Activated CD8-positive, alpha-beta T cell treated with anti-CD3 and anti-CD28 coated beads for 36 hours (primary cell): ENCODE data around the gene ATG9B. TPM values are rescaled to one million over a fixed set of nuclear protein-coding genes. Genes with fewer than 3 reads are reported as not detected.

Experiments used
- ATAC-seq: fragments of 200-7000 bp; cut with Tn5 transposase; one replicate; pipeline ENCODE4 v1.10.0; 2021; ENCODE audit warnings: mild to moderate bottlenecking, moderate library complexity
- CTCF ChIA-PET: fragments of 350-600 bp; sonication (Branson Sonifier 250); formaldehyde crosslinking; loops from one replicate; lab custom pipeline; 2021; ENCODE audit warnings: antibody characterized with exemption; lab: Charles Lee
- POLR2A ChIA-PET: fragments of 350-600 bp; sonication (Branson Sonifier 250); formaldehyde crosslinking; loops from one replicate; lab custom pipeline; 2021; ENCODE audit warnings: antibody characterized with exemption; lab: Charles Lee
- DNase-seq: peaks from one replicate; pipeline ENCODE4 v3.0.0-alpha.2; 2020
- H3K27ac Mint-ChIP-seq: one replicate; pipeline ENCODE4 v1.8.0; 2021; ENCODE audit warnings: mild to moderate bottlenecking, mixed read lengths
- H3K27me3 Mint-ChIP-seq: one replicate; pipeline ENCODE4 v1.8.0; 2021; ENCODE audit warnings: mixed read lengths
- H3K36me3 Mint-ChIP-seq: one replicate; pipeline ENCODE4 v1.8.0; 2021; ENCODE audit warnings: low read depth, mixed read lengths
- H3K4me1 Mint-ChIP-seq: one replicate; pipeline ENCODE4 v1.8.0; 2021; ENCODE audit warnings: low read depth, mixed read lengths
- H3K4me3 Mint-ChIP-seq: one replicate; pipeline ENCODE4 v1.8.0; 2021; ENCODE audit warnings: mild to moderate bottlenecking, moderate library complexity, mixed read lengths
- H3K9me3 Mint-ChIP-seq: one replicate; pipeline ENCODE4 v1.8.0; 2021; ENCODE audit warnings: mixed read lengths
- CTCF ChIP-seq: fragments of 200-600 bp; IDR thresholded peaks from one replicate; pipeline ENCODE4 v1.8.0; 2022; ENCODE audit warnings: antibody characterized with exemption, mild to moderate bottlenecking
- intact Hi-C: fragments of 100-400 bp; cut with micrococcal nuclease; formaldehyde crosslinking; loops from one replicate; pipeline ENCODE4 v1.10.0; 2022
- total RNA-seq, 2 experiments: library from RNA; stranded (reverse); gene quantifications; one replicate each; pipeline ENCODE4 v1.2.3, GENCODE V29; 2021

Gene ATG9B
- total RNA-seq, 2 experiments from 2014 or later = 12.6 to 14.0 TPM

DNA sequence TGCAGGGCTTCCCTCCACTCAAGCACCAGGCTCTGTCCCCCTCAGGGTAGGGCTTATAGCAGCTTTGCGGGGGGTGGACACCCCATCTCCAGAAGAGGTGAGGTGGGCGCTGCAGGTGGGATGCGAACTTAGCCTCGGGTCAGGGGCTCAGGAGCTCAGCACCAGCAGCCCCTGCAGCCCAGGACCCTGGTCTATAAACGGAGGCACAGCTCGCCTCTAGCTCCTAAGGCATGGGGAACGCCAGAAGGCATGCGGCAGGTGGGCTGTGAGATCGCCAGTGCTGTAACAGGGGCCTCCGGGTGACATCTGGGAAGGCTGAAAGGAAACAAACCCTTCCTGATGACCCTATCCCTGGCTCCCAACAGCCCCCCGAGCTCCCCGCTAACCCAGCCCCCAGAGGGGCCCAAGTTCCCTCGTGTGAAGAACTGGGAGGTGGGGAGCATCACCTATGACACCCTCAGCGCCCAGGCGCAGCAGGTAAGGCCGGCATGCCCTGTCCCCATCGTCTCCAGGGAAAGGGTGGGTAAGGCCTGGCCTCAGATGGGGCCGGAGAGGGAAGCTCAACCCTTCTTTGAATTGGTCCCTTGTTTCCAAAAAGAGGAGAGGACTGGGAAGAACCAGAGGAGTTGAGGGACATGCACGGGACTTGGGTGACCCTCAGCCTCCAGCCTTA lies 29.3 kb downstream of the ATG9B start:
- POLR2A ChIA-PET = interaction anchor here (0.7 to 2.2 kb wide), 7 partner anchors 9 to 32 kb away, joined by 3 to 7 read pairs (median 4); no protein-coding TSS in a partner anchor
- no peak for DNase-seq
- Mint-ChIP-seq H3K9me3 (peaks cover 14% of the 10 kb centered on the region), H3K36me3 (no peaks in the 10 kb centered on the region), H3K27ac (no peak overlapping the region), H3K4me1 (peaks cover 35% of the 10 kb centered on the region), H3K4me3 (peak overlapping the region; percentile 15), H3K27me3 (no peaks in the 10 kb centered on the region)
- CTCF ChIA-PET = interaction anchor here (1.0 to 5.3 kb wide), 12 partner anchors 10 to 118 kb away, joined by 3 to 31 read pairs (median 7); no protein-coding TSS in a partner anchor
- TF ChIP-seq CTCF = no peak
- ATAC-seq = no peak
- intact Hi-C loops = no loop called here

DNA sequence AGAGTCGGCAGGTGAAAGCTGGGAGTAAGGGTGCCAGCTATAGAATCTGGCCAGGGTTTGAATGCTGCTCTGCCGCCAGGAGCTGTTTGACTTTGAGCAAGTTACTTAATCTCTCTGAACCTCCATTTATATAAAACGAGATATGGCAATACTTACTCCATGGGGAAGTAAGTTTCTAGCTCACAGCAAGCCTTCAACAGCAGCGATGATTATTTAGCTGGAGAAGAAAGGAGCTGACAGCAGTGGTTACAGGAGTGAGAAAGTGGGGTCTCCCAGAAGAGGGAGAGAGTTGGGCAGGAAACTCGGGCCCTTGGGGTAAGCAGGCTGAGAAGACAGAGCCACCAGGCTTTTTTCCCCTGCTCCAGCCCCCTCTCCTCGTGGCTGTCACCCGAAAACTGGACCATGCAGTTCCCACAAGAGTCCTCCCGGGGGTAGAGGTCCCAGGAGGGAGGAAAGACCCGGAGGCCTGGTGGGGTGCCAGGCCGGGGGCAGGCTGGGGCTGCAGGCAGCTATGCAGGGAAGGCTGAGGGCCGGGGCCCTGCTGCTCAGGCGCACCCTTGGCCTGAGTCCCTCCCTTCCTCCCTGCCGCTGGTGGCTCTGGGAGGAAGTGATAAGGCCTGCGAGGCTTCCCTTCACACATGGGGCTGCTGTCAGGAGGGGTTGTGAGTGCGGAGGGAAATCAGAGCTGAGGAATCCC lies 30.0 kb downstream of the ATG9B start:
- no peak overlapping the region for H3K27ac Mint-ChIP-seq
- TF ChIP-seq CTCF = no peak
- no peaks in the 10 kb centered on the region for H3K36me3 Mint-ChIP-seq
- peaks cover 16% of the 10 kb centered on the region for H3K9me3 Mint-ChIP-seq
- DNase-seq (no peak), ATAC-seq (peak; percentile 66)
- intact Hi-C loops = no loop called here
- H3K4me3 Mint-ChIP-seq = peak overlapping the region; percentile 15
- POLR2A ChIA-PET = interaction anchor here (0.7 to 2.2 kb wide), 9 partner anchors 9 to 125 kb away, joined by 3 to 7 read pairs (median 4); no protein-coding TSS in a partner anchor
- CTCF ChIA-PET = interaction anchor here (1.0 to 5.3 kb wide), 12 partner anchors 9 to 118 kb away, joined by 3 to 31 read pairs (median 7); no protein-coding TSS in a partner anchor
- peaks cover 35% of the 10 kb centered on the region for H3K4me1 Mint-ChIP-seq
- H3K27me3 Mint-ChIP-seq = no peaks in the 10 kb centered on the region

DNA sequence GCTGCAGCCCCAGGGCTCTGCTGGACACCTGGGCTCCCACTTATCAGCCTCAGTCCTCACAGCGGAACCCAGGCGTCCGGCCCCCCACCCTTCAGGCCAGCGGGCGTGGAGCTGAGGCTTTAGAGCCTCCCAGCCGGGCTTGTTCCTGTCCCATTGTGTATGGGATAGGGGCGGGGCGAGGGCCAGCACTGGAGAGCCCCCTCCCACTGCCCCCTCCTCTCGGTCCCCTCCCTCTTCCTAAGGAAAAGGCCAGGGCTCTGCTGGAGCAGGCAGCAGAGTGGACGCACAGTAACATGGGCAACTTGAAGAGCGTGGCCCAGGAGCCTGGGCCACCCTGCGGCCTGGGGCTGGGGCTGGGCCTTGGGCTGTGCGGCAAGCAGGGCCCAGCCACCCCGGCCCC lies 30.8 kb downstream of the ATG9B start:
- H3K9me3 Mint-ChIP-seq = peaks cover 16% of the 10 kb centered on the region
- H3K4me3 Mint-ChIP-seq = no peak overlapping the region
- H3K27me3 Mint-ChIP-seq = no peaks in the 10 kb centered on the region
- ATAC-seq (no peak), DNase-seq (no peak)
- no peak for TF ChIP-seq CTCF
- CTCF ChIA-PET = interaction anchor here (0.7 to 5.3 kb wide), 10 partner anchors 8 to 117 kb away, joined by 3 to 31 read pairs (median 10); no protein-coding TSS in a partner anchor
- no peaks in the 10 kb centered on the region for H3K36me3 Mint-ChIP-seq
- H3K27ac Mint-ChIP-seq = no peak overlapping the region
- peaks cover 32% of the 10 kb centered on the region for H3K4me1 Mint-ChIP-seq
- intact Hi-C loops = no loop called here
- POLR2A ChIA-PET = interaction anchor here (0.8 to 2.2 kb wide), 3 partner anchors 14 to 124 kb away, joined by 3 to 7 read pairs (median 4); no protein-coding TSS in a partner anchor

GRCh38 chr7:150992833-150993302 lies 31.4 kb downstream of the ATG9B start:
- H3K4me1 Mint-ChIP-seq = peaks cover 32% of the 10 kb centered on the region
- ChIA-PET CTCF (interaction anchor here (0.7 to 5.3 kb wide), 3 partner anchors 26 to 95 kb away, joined by 3 to 22 read pairs (median 4); no protein-coding TSS in a partner anchor), POLR2A (interaction anchor here (1.3 kb wide), 1 partner anchor 19 kb away, joined by 4 read pairs; no protein-coding TSS in a partner anchor)
- intact Hi-C loops = no loop called here
- no peaks in the 10 kb centered on the region for H3K36me3 Mint-ChIP-seq
- no peaks in the 10 kb centered on the region for H3K27me3 Mint-ChIP-seq
- peak; percentile 64 for ATAC-seq
- H3K27ac Mint-ChIP-seq = no peak overlapping the region
- DNase-seq = no peak
- no peak overlapping the region for H3K4me3 Mint-ChIP-seq
- no peak for TF ChIP-seq CTCF
- peaks cover 16% of the 10 kb centered on the region for H3K9me3 Mint-ChIP-seq
